ENCODE results near the gene HIVEP2.

GRCh38 chr6:142947714-142948480 is 2.9 kb upstream of the HIVEP2 start:
- no peak for TF ChIP-seq CTCF (IDR thresholded peaks at IDR 0.05; ENCODE audit: extremely low read depth in 1 of 2, insufficient read depth in 1 of 2, low read depth in 1 of 2, low read length in 2 of 2)
- no peak for TF ChIP-seq POLR2A (IDR thresholded peaks at IDR 0.05; ENCODE audit: low read depth, low read length)
- no peak for TF ChIP-seq GATA2 (IDR thresholded peaks at IDR 0.05; ENCODE audit: insufficient read depth, insufficient read length, low read depth, low read length)
- no peak for TF ChIP-seq POLR2AphosphoS5 (IDR thresholded peaks at IDR 0.05; ENCODE audit: insufficient read depth, low read depth, low read length)
